Measurements from ENCODE around the gene AUTS2. TPM values are rescaled to one million over a fixed set of nuclear protein-coding genes. Genes with fewer than 3 reads are reported as not detected.
A peak's percentile ranks its signal among the peaks of the same experiment; 100 is the strongest.

Gene AUTS2
- total RNA-seq, 3 donors from 2014 or later, result 31.2 to 67.6 (median 36.5) TPM

DNA sequence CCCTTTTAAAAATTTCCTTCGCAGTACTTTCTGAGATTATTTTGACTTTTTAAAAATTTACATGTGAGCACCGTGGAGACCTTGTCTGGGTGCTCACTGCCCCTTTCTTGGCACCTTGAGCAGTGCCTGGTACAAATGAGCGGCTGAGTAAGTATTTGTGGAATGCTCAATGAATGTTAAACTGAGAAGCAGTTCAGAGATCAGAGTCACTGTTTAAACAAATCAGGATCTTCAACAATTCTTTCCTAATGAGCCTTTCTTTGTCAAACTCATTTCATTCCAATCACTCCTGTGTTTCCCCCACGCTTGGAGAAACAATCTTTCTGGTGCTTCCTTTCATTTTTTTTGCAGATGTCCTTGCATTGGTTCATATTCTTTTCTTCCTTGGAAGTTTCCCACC lies 922.3 kb downstream of the AUTS2 start:
- TF ChIP-seq, protein P1, sequence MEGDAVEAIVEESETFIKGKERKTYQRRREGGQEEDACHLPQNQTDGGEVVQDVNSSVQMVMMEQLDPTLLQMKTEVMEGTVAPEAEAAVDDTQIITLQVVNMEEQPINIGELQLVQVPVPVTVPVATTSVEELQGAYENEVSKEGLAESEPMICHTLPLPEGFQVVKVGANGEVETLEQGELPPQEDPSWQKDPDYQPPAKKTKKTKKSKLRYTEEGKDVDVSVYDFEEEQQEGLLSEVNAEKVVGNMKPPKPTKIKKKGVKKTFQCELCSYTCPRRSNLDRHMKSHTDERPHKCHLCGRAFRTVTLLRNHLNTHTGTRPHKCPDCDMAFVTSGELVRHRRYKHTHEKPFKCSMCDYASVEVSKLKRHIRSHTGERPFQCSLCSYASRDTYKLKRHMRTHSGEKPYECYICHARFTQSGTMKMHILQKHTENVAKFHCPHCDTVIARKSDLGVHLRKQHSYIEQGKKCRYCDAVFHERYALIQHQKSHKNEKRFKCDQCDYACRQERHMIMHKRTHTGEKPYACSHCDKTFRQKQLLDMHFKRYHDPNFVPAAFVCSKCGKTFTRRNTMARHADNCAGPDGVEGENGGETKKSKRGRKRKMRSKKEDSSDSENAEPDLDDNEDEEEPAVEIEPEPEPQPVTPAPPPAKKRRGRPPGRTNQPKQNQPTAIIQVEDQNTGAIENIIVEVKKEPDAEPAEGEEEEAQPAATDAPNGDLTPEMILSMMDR (IDR thresholded peaks at IDR 0.05), result no peak
- intact Hi-C loops (cut with DNase I, micrococcal nuclease), result no loop called here
- no peaks in the 10 kb centered on the region for H3K36me3 ChIP-seq (ENCODE audit: low read depth)
- H3K4me1 ChIP-seq (ENCODE audit: low read depth), result peaks cover 3% of the 10 kb centered on the region
- DNase-seq (no peak), ATAC-seq (no peak)
- H3K9me3 ChIP-seq, result no peaks in the 10 kb centered on the region
- H3K4me3 ChIP-seq, result no peak overlapping the region

DNA sequence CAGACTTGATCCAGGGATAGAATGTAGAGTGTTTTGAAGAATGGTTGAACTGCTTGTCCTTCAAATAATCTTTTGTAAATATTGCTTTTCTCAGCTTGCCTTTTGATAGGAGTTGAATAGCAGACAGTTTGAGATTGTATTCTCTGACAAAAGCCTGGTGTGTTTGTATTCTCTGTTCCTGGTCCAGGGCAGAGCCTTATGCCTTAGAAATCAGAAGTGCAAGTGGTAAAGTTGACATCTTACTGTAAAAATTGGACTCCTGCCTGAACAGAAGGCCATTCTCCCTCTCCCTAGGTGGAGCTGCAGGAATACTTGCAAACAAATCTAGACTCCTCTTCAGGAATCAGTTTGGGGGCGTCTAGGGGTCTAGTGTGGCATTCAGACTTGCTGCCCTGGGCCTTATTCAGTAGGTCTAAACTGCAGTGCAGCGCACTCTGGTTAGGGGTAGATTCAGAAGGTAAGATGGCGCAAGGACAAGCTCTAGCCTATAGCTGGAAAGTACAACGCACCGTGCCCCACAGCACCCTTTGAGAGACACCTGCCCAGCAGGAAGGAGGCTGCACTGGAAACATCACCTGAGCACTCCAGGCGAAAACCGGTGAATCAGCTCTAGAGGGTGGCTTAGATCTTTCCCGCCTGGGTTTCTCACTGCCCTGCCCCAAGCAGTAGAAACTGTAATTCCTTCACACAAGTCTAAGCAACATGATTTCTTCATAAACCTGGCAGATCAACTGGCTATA lies 925.1 kb downstream of the AUTS2 start:
- DNase-seq (peak in 2 of 3 donors; percentile 12 to 25), ATAC-seq (peak; percentile 81)
- H3K4me1 ChIP-seq (ENCODE audit: low read depth), result peaks cover 3% of the 10 kb centered on the region
- TF ChIP-seq, protein P1 (IDR thresholded peaks at IDR 0.05), result no peak
- H3K9me3 ChIP-seq, result no peaks in the 10 kb centered on the region
- intact Hi-C loops (cut with DNase I, micrococcal nuclease), result no loop called here
- H3K36me3 ChIP-seq (ENCODE audit: low read depth), result no peaks in the 10 kb centered on the region
- H3K4me3 ChIP-seq, result no peak overlapping the region

DNA sequence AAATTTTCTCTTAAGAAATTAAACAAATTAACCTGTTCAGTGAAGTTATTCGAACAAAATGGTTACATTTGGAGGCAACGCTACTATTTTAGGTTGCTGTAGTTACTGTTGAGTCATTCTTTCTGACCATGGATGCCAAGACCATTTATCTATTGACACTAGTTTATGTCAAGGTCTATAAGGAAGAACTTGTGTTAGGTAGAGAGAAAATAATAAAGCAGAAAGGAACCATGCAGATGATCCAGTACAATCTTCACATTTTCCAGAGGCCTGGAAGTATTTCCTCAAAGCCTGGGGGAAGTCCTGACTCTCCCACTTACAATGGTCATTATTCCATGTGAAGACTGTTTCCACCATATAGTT lies 925.7 kb downstream of the AUTS2 start:
- peaks cover 3% of the 10 kb centered on the region for H3K4me1 ChIP-seq (ENCODE audit: low read depth)
- intact Hi-C loops (cut with DNase I, micrococcal nuclease), result no loop called here
- TF ChIP-seq, protein P1 (IDR thresholded peaks at IDR 0.05), result no peak

DNA sequence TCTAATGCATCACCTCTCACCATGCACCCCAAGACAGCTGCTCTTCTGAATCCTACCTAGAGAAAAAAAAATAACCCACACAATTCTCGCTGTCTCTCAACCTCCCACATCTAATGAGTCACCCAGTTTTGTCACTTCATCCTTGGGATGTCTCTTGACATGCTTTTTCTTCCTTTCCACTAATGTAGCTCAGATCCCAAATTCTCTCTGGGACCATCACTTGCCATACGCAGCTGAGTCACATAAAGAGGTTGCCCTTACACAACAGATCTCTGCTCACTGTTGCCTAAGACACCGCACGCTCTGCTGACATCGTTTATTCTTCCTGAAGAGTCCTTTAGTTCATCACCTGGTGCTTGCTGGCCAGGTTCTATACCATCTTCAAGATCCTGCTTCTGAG lies 927.7 kb downstream of the AUTS2 start:
- peaks cover 3% of the 10 kb centered on the region for H3K4me1 ChIP-seq (ENCODE audit: low read depth)
- TF ChIP-seq, protein P1 (IDR thresholded peaks at IDR 0.05), result no peak
- ATAC-seq, result no peak
- H3K4me3 ChIP-seq, result no peak overlapping the region
- H3K9me3 ChIP-seq, result no peaks in the 10 kb centered on the region
- no peaks in the 10 kb centered on the region for H3K36me3 ChIP-seq (ENCODE audit: low read depth)
- intact Hi-C loops (cut with DNase I, micrococcal nuclease), result no loop called here
- DNase-seq, result no peak

More for the DNA sequence above, 925.7 kb downstream of the AUTS2 start:
- Histone ChIP-seq H3K9me3 (no peaks in the 10 kb centered on the region), H3K36me3 (ENCODE audit: low read depth) (no peaks in the 10 kb centered on the region), H3K4me3 (no peak overlapping the region)
- DNase-seq (no peak), ATAC-seq (peak; percentile 83)

DNA sequence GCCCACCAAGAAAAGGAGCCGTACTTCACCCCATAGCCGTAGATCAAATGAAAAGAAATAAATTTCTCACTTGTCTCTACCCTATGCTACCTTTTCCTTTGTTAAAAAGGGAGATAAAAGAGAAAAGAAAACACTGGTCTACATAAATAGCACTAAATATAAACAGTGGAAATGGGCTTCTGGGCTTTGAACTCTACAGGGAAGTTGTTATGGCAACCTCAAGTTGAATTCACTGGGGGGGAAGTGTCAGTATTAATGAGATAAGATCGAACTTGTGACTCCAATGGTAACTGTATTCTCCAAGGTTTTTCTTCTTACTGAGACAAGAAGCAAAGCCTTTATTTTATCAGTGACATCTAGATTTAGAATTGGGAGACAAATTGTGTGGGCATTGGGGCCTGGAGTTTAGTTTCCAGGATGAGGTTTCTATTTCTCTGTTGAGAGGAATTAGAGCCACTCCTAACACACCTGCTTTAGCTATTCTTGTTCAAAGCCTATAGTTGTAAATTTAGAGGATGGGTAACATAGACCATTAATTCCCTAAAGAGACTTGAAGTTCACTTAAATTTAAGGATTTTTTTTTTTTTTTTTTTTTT lies 929.3 kb downstream of the AUTS2 start:
- no peaks in the 10 kb centered on the region for H3K9me3 ChIP-seq
- ATAC-seq, result no peak
- TF ChIP-seq, protein P1 (IDR thresholded peaks at IDR 0.05), result no peak
- H3K36me3 ChIP-seq (ENCODE audit: low read depth), result no peaks in the 10 kb centered on the region
- intact Hi-C loops (cut with DNase I, micrococcal nuclease), result no loop called here
- peaks cover 3% of the 10 kb centered on the region for H3K4me1 ChIP-seq (ENCODE audit: low read depth)
- DNase-seq, result no peak
- H3K4me3 ChIP-seq, result no peak overlapping the region
